ENCODE measurements around the gene ANKRD17. TPM values are rescaled to one million over a fixed set of nuclear protein-coding genes. Genes with fewer than 3 reads are reported as not detected.
"Not testable (repeated sequence)": the region's sequence is repeated elsewhere in the genome, so short reads cannot be mapped to it uniquely, and the experiment has no call there.

ANKRD17 gene
- 10 to 100 TPM; 25.1 to 34.0 (median 28.1) TPM for total RNA-seq
- long read RNA-seq, partial matches to known transcripts: 8 of 8 reads
- long read RNA-seq, other reads (novel, unspliced or antisense): 0 of 8 reads

GRCh38 chr4:73258686-73259570 lies at the start of gene ANKRD17:
TSS of gene ANKRD17 (minus strand) at chr4:73258798. CDS start at chr4:73258668, 130 bp downstream.
- intact Hi-C loops (cut with DNase I): no loop called here
- TF ChIP-seq POLR2A (IDR thresholded peaks at IDR 0.05) (peak; percentile 91), CTCF (IDR thresholded peaks at IDR 0.05) (peak in 1 of 4 donors; percentile 33)
- Histone ChIP-seq H3K27me3 (no peaks in the 10 kb centered on the region), H3K4me3 (peak within 1 kb of the TSS; percentile 72 to 85 (median 81)), H3K36me3 (no peaks in the 10 kb centered on the region), H3K27ac (peak within 1 kb of the TSS; percentile 91 to 99 (median 97)), H3K4me1 (peaks cover 0 to 37% (median 12%) of the 10 kb centered on the region in 4 donors), H3K9me3 (no peaks in the 10 kb centered on the region)
- DNase-seq (peak; percentile 93 to 94 (median 93)), ATAC-seq (peak; percentile 84 to 89 (median 86))
- under 1% methylated on average over 30 of the region's 80 CpGs for WGBS (ENCODE audit: insufficient coverage, low coverage, low lambda C conversion rate, missing lambda C conversion rate)

- intact Hi-C loops (cut with DNase I): no loop called here
- no peaks in the 10 kb centered on the region for H3K36me3 ChIP-seq
- no peaks in the 10 kb centered on the region for H3K27me3 ChIP-seq
- H3K4me1 ChIP-seq: no peaks in the 10 kb centered on the region
- no peak overlapping the region for H3K4me3 ChIP-seq
- DNase-seq (no peak), ATAC-seq (peak; percentile 81 to 89 (median 83))
- TF ChIP-seq POLR2A (IDR thresholded peaks at IDR 0.05) (no peak), CTCF (IDR thresholded peaks at IDR 0.05) (peak; percentile 36 to 49 (median 48))
- H3K27ac ChIP-seq: no peak overlapping the region
- H3K9me3 ChIP-seq: no peaks in the 10 kb centered on the region
- 7% methylated on average over 3 of the region's 3 CpGs for WGBS (ENCODE audit: insufficient coverage, low coverage, low lambda C conversion rate, missing lambda C conversion rate)
These were observed 49.7 kb upstream of the ANKRD17 start for GRCh38 chr4:73308286-73308685.

- ATAC-seq: no peak
- no peak overlapping the region for H3K4me3 ChIP-seq
- intact Hi-C loops (cut with DNase I): no loop called here
- no peak for DNase-seq
- H3K27ac ChIP-seq: no peak overlapping the region
- H3K27me3 ChIP-seq: no peaks in the 10 kb centered on the region
- H3K9me3 ChIP-seq: no peaks in the 10 kb centered on the region
- 92% methylated on average over 4 of the region's 4 CpGs for whole genome bisulfite sequencing (ENCODE audit: insufficient coverage, low coverage, low lambda C conversion rate, missing lambda C conversion rate)
- TF ChIP-seq CTCF (IDR thresholded peaks at IDR 0.05): no peak
- TF ChIP-seq POLR2A (IDR thresholded peaks at IDR 0.05): no peak
- H3K36me3 ChIP-seq: no peaks in the 10 kb centered on the region
- H3K4me1 ChIP-seq: no peaks in the 10 kb centered on the region
These were observed 45.1 kb upstream of the ANKRD17 start for GRCh38 chr4:73303711-73304110.

GRCh38 chr4:73299548-73300280 lies 41.1 kb upstream of the ANKRD17 start:
- Histone ChIP-seq H3K4me3 (no peak overlapping the region), H3K9me3 (no peaks in the 10 kb centered on the region), H3K27me3 (no peaks in the 10 kb centered on the region), H3K27ac (no peak overlapping the region), H3K36me3 (no peaks in the 10 kb centered on the region), H3K4me1 (no peaks in the 10 kb centered on the region)
- TF ChIP-seq POLR2A (IDR thresholded peaks at IDR 0.05) (no peak), CTCF (IDR thresholded peaks at IDR 0.05) (no peak)
- intact Hi-C loops (cut with DNase I): no loop called here
- DNase-seq (no peak), ATAC-seq (no peak)
- WGBS (ENCODE audit: insufficient coverage, low coverage, low lambda C conversion rate, missing lambda C conversion rate): 87% methylated on average over 8 of the region's 25 CpGs

- H3K36me3 ChIP-seq; H3K9me3 ChIP-seq; H3K4me3 ChIP-seq; H3K27me3 ChIP-seq; ATAC-seq; H3K4me1 ChIP-seq; H3K27ac ChIP-seq; DNase-seq; intact Hi-C loops (cut with DNase I): not testable (repeated sequence)
- 92% methylated on average over 2 of the region's 9 CpGs for WGBS (ENCODE audit: insufficient coverage, low coverage, low lambda C conversion rate, missing lambda C conversion rate)
These were observed 34.1 kb upstream of the ANKRD17 start for GRCh38 chr4:73292661-73293060.

Measured in right lobe of liver (tissue), 6 donors.